Activated naive CD8-positive, alpha-beta T cell treated with anti-CD3 and anti-CD28 coated beads for 36 hours (primary cell): ENCODE measurements around the gene ZNF282. TPM values are rescaled to one million over a fixed set of nuclear protein-coding genes. Genes with fewer than 3 reads are reported as not detected.

ENCODE experiments used
- DNase-seq: peaks from one replicate; pipeline ENCODE4 v3.0.0; 2021
- H3K27ac Mint-ChIP-seq: one replicate; pipeline ENCODE4 v1.8.0; 2022; ENCODE audit warnings: mild to moderate bottlenecking, moderate library complexity, mixed read lengths
- H3K27me3 Mint-ChIP-seq: one replicate; pipeline ENCODE4 v1.8.0; 2022; ENCODE audit warnings: mild to moderate bottlenecking, mixed read lengths
- H3K36me3 Mint-ChIP-seq: one replicate; pipeline ENCODE4 v1.8.0; 2021; ENCODE audit warnings: mild to moderate bottlenecking, mixed read lengths
- H3K4me1 Mint-ChIP-seq: one replicate; pipeline ENCODE4 v1.8.0; 2021; ENCODE audit warnings: mixed read lengths
- H3K4me3 Mint-ChIP-seq: one replicate; pipeline ENCODE4 v1.8.0; 2022; ENCODE audit warnings: mild to moderate bottlenecking, moderate library complexity, mixed read lengths
- H3K9me3 Mint-ChIP-seq: one replicate; pipeline ENCODE4 v1.8.0; 2022; ENCODE audit warnings: mixed read lengths
- total RNA-seq, 2 experiments: library from RNA; stranded (reverse); gene quantifications; one replicate each; pipeline ENCODE4 v1.2.3, GENCODE V29; 2021

Gene ZNF282
- total RNA-seq, 2 experiments from 2014 or later: 30.7 to 30.8 TPM

DNA sequence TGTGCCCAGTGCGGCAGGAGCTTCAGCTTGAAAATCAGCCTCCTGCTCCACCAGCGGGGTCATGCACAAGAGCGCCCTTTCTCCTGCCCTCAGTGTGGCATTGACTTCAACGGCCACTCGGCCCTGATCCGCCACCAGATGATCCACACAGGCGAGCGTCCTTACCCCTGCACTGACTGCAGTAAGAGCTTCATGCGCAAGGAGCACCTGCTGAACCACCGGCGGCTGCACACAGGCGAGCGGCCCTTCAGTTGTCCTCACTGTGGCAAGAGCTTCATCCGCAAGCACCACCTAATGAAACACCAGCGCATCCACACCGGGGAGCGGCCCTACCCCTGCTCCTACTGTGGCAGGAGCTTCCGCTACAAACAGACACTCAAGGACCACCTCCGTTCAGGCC lies 16.1 kb upstream of the ZNF282 start:
- Mint-ChIP-seq H3K4me1 (no peaks in the 10 kb centered on the region), H3K36me3 (peaks cover 18% of the 10 kb centered on the region), H3K27ac (no peak overlapping the region), H3K4me3 (no peak overlapping the region), H3K27me3 (no peaks in the 10 kb centered on the region), H3K9me3 (no peaks in the 10 kb centered on the region)
- DNase-seq: no peak

DNA sequence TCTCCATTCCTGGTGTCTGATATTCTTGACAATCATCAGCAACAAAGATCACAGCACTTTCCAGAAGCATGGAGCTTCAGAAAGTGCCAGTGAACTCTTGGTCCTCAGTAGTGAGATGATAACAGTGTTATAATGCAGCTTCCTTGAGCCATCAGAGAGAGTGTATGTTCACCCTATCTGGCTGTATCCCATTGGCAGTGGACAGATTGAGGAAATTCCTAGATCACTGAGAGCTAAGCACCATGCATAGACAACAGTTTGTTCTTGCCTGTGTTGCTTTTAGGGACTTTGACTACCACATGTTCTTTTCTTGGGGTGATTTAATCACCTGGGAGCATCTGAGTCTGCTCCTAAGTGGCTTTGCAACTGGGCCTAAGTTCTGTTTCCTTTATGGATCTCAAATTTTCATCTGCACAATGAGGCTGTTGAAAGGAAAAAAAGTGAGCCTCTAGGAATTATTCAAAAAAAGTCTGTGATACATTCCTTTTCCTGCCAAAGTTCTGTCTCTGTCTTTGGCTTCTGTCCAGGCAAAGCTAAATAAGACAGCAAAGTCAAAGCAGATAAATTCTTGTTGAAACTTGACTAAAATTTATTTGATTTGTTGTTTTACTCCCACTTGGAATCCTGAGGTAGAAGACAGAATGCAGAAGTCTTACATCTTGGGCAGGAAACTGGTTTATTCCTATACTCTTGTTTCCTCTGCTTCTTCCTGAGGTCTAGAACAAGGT lies 14.5 kb upstream of the ZNF282 start:
- H3K27ac Mint-ChIP-seq: no peak overlapping the region
- peaks cover 18% of the 10 kb centered on the region for H3K36me3 Mint-ChIP-seq
- H3K4me3 Mint-ChIP-seq: no peak overlapping the region
- DNase-seq: no peak
- no peaks in the 10 kb centered on the region for H3K27me3 Mint-ChIP-seq
- H3K9me3 Mint-ChIP-seq: no peaks in the 10 kb centered on the region
- H3K4me1 Mint-ChIP-seq: no peaks in the 10 kb centered on the region

DNA sequence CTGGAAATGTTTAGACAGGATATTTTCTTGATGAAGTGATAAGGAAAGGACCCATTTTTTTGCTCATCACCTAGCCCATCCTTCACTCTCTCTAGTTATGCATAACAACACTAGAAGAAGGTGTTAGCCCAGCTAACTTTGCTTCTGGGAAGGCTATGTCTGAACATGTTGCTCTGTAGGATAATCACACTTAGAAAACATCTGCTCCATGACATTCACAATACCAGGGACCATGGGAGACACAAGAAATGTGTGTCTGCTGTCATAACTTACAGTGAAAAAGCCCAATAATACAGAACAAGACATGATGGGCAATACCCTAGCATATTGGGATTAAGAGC lies 13.9 kb upstream of the ZNF282 start:
- H3K27me3 Mint-ChIP-seq: no peaks in the 10 kb centered on the region
- no peak for DNase-seq
- H3K36me3 Mint-ChIP-seq: peaks cover 18% of the 10 kb centered on the region
- H3K4me1 Mint-ChIP-seq: no peaks in the 10 kb centered on the region
- no peak overlapping the region for H3K4me3 Mint-ChIP-seq
- no peaks in the 10 kb centered on the region for H3K9me3 Mint-ChIP-seq
- no peak overlapping the region for H3K27ac Mint-ChIP-seq

DNA sequence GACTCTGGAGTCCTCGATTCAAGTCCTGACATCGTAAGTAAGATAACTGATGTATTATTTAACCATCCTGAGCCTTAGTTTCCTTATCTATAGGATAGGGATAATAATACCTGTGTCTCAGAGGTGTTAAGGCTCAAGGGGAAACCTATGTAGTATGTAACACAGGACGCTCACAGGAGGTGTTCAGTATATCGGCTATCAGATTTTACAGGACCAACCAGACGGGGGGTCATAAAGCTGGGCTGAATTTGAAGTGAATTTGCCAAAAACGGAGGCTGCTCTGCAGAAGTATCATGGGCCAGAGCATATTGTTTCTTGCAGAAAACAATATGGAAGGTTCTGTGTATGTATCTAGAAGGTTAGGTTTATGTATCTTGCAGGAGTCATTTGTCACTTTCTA lies 11.1 kb upstream of the ZNF282 start:
- H3K27ac Mint-ChIP-seq: no peak overlapping the region

DNA sequence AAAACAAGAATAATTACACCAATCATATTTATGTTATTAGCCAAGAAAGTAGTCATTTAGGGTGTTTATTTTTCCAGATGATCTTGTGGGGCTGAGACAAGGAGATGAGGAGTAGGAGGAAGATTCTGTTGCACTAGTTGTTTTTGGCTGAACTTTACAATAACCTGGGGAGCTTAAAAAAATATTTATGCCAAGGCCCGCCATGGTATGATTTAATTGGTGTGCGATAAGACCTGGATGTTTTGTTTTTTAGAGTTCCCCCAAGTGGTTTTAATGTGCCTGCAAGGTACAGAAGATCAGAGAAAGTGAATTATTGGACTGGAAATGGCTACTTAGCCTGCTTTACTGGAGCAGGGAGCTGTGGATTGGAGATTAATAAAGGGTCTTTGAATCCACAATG lies 7.1 kb upstream of the ZNF282 start:
- H3K27me3 Mint-ChIP-seq: no peaks in the 10 kb centered on the region
- DNase-seq: no peak
- no peaks in the 10 kb centered on the region for H3K9me3 Mint-ChIP-seq

More for the DNA sequence above, 11.1 kb upstream of the ZNF282 start:
- H3K4me1 Mint-ChIP-seq: no peaks in the 10 kb centered on the region
- no peaks in the 10 kb centered on the region for H3K27me3 Mint-ChIP-seq
- no peaks in the 10 kb centered on the region for H3K9me3 Mint-ChIP-seq
- H3K4me3 Mint-ChIP-seq: no peak overlapping the region
- H3K36me3 Mint-ChIP-seq: peaks cover 4% of the 10 kb centered on the region
- DNase-seq: no peak

DNA sequence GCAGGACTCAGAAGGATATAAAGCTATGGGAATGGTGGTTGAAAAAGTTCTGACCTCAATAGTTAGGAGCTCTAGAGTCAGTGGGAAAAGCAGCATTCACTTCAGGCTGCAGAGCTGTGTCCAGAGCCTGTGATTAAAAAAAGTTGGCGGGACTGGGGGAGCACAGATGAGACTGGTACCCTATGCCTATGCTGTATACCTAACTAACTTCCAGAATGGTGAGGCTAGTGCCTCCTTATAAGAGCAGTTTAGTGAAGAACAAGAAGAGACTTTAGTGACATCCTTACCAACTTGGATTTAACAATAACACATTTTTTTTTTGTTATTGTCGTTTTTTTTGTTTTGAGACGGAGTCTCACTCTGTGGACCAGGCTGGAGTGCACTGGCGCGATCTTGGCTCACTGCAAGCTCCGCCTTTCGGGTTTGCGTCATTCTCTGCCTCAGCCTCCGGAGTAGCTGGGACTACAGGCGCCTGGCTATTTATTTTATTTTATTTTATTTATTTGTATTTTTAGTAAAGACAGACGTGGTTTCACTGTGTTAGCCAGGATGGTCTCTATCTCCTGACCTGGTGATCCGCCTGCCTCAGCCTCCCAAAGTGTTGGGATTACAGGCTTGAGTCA lies 6.6 kb upstream of the ZNF282 start:
- H3K9me3 Mint-ChIP-seq: no peaks in the 10 kb centered on the region
- no peak for DNase-seq
- no peaks in the 10 kb centered on the region for H3K27me3 Mint-ChIP-seq
- no peak overlapping the region for H3K27ac Mint-ChIP-seq
- no peak overlapping the region for H3K4me3 Mint-ChIP-seq
- H3K4me1 Mint-ChIP-seq: peaks cover 6% of the 10 kb centered on the region
- no peaks in the 10 kb centered on the region for H3K36me3 Mint-ChIP-seq

More for the DNA sequence above, 7.1 kb upstream of the ZNF282 start:
- Mint-ChIP-seq H3K27ac (no peak overlapping the region), H3K4me3 (no peak overlapping the region), H3K4me1 (peaks cover 6% of the 10 kb centered on the region), H3K36me3 (no peaks in the 10 kb centered on the region)

DNA sequence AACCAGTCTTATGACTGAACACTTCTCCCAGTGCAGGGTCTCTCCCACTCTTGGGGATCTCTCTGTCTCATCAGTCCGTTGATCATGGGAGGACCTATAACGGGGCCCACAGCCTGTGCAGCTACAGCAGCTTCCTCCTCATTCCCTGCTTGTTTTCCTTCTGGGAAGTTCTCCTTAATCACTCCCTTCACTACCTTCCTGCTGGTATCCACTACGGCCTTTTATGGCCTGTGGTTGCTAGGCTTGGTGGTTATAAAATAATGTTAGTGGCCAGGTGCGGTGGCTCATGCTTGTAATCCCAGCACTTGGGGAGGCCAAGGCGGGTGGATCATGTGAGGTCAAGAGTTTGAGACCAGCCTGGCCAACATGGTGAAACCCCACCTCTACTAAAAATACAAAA lies 3.5 kb upstream of the ZNF282 start:
- DNase-seq: no peak
- no peaks in the 10 kb centered on the region for H3K9me3 Mint-ChIP-seq
- H3K27ac Mint-ChIP-seq: no peak overlapping the region
- no peaks in the 10 kb centered on the region for H3K27me3 Mint-ChIP-seq
- H3K36me3 Mint-ChIP-seq: peaks cover 3% of the 10 kb centered on the region
- H3K4me1 Mint-ChIP-seq: peaks cover 13% of the 10 kb centered on the region
- no peak overlapping the region for H3K4me3 Mint-ChIP-seq

DNA sequence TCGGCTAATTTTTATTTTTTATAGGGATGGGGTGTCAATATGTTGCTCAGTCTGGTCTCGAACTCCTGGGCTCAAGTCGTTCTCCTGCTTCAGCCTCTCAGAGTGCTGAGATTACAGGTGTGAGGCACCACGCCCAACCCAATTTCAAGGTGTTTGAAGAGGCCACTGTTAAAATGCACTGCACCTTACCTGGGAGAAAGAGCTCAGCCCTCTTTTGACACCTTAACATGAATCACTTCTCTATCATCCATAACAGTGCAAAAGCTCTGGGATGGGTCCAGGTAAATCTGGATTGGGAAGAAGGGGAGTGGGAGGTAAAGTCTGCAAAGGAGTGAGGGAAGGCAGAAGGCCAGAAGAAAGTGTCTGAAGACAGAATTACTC lies 557 bp upstream of the ZNF282 start:
- H3K36me3 Mint-ChIP-seq: peaks cover 20% of the 10 kb centered on the region
- peaks cover 29% of the 10 kb centered on the region for H3K4me1 Mint-ChIP-seq
- no peaks in the 10 kb centered on the region for H3K27me3 Mint-ChIP-seq
- H3K9me3 Mint-ChIP-seq: no peaks in the 10 kb centered on the region
- no peak for DNase-seq
- peak overlapping the region; percentile 48 for H3K27ac Mint-ChIP-seq
- H3K4me3 Mint-ChIP-seq: peak overlapping the region; percentile 83

DNA sequence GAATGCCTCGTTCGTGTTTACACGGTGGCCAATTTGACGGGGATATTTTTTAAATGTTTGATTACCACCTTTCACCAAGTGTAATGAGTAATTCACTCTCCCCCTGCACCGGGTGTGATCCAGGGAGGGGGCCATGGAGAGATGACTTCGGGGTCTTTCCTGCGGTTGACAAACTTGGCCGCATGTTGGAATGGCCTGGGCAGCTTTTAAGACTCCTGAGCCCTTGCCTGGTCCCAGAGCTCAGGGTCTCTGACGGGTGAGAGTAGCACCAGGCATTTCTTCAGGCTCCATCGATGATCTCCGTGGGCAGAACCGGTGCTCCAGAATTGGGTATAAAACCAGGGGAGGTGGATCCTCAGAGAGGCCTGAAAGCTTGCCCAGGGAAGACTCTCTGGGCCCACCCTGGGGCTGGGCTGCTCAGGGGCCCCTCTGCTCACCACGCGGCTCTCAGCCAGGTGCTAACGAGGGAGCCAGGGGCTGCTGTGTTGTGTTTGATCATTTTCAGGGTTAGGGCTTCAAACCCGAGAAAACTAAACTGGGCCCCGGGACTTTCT lies 882 bp downstream of the ZNF282 start:
- Mint-ChIP-seq H3K4me1 (peaks cover 31% of the 10 kb centered on the region), H3K27me3 (no peaks in the 10 kb centered on the region), H3K36me3 (peaks cover 30% of the 10 kb centered on the region), H3K4me3 (peak overlapping the region; percentile 92), H3K27ac (peak overlapping the region; percentile 84), H3K9me3 (no peaks in the 10 kb centered on the region)
- peak; percentile 13 for DNase-seq

DNA sequence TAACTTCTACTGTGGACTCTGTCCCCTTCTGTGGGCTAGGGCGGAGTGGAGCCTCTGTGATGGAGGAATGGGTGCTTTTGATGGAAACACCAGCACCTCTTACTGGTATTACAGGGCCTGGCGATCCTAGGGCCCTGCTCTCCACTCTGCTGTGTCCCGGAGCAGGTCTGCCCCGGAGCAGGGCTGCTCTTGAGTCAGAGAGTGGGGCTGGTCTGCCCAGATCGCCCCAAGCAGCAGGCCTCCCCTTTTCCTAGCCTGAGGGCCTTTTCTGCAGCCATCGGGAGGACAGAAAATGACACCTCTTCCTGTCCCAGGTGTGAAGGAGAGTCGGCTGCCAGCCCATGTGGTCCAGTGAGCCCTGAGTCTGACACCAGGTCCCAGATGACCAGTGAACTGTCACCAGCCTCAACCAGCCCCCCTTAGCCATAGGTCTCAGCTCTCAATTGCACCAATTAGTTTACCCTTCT lies 1.4 kb downstream of the ZNF282 start:
- H3K4me1 Mint-ChIP-seq: peaks cover 28% of the 10 kb centered on the region
- peak overlapping the region; percentile 92 for H3K4me3 Mint-ChIP-seq
- H3K27me3 Mint-ChIP-seq: no peaks in the 10 kb centered on the region
- H3K27ac Mint-ChIP-seq: peak overlapping the region; percentile 84
- peaks cover 31% of the 10 kb centered on the region for H3K36me3 Mint-ChIP-seq
- peak; percentile 5 for DNase-seq
- no peaks in the 10 kb centered on the region for H3K9me3 Mint-ChIP-seq

DNA sequence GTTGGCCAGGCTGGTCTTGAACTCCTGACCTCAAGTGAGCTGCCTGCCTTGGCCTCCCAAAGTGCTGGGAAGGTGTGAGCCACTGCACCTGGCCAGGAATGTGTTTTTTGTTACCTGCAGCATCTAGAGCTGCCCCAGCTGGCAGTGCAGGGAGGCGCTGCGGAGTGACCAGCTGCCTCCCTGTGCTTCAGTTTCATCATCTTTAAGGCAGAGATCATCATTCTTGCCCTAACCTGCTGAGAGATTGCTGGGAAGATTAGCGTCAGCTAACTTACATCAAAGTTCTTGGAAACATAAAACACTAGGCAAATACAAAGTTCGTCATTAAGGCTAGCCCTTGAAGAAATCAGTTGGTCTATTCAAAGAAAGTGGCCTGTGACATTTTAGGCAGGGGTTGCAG lies 2.3 kb downstream of the ZNF282 start:
- DNase-seq: no peak
- H3K4me3 Mint-ChIP-seq: peak overlapping the region; percentile 92
- H3K9me3 Mint-ChIP-seq: no peaks in the 10 kb centered on the region
- H3K4me1 Mint-ChIP-seq: peaks cover 28% of the 10 kb centered on the region
- no peaks in the 10 kb centered on the region for H3K27me3 Mint-ChIP-seq
- peaks cover 34% of the 10 kb centered on the region for H3K36me3 Mint-ChIP-seq
- H3K27ac Mint-ChIP-seq: no peak overlapping the region

DNA sequence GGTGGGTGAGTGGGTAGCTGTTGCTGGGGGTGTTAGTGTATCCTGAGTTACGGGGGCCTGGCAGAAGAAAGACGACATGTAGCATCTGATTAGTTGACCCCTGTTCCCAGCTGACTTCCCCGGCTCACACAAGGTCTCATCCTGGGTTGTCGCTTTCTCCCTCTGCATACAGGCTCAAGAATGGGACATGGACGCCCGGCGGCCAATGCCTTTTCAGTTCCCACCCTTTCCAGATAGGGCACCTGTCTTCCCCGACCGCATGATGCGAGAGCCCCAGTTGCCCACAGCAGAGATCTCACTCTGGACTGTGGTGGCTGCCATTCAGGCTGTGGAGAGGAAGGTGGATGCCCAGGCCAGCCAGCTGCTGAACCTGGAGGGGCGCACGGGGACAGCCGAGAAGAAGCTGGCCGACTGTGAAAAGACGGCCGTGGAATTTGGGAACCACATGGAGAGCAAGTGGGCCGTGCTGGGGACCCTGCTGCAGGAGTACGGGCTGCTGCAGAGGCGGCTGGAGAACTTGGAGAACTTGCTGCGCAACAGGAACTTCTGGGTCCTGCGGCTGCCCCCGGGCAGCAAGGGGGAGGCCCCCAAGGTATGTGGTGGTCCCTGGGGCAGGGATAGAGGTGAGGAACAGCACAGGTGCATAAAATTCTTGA lies 2.9 kb downstream of the ZNF282 start:
- H3K4me3 Mint-ChIP-seq: no peak overlapping the region
- no peaks in the 10 kb centered on the region for H3K9me3 Mint-ChIP-seq
- peaks cover 28% of the 10 kb centered on the region for H3K4me1 Mint-ChIP-seq
- DNase-seq: no peak
- no peak overlapping the region for H3K27ac Mint-ChIP-seq
- H3K36me3 Mint-ChIP-seq: peaks cover 39% of the 10 kb centered on the region
- H3K27me3 Mint-ChIP-seq: no peaks in the 10 kb centered on the region

DNA sequence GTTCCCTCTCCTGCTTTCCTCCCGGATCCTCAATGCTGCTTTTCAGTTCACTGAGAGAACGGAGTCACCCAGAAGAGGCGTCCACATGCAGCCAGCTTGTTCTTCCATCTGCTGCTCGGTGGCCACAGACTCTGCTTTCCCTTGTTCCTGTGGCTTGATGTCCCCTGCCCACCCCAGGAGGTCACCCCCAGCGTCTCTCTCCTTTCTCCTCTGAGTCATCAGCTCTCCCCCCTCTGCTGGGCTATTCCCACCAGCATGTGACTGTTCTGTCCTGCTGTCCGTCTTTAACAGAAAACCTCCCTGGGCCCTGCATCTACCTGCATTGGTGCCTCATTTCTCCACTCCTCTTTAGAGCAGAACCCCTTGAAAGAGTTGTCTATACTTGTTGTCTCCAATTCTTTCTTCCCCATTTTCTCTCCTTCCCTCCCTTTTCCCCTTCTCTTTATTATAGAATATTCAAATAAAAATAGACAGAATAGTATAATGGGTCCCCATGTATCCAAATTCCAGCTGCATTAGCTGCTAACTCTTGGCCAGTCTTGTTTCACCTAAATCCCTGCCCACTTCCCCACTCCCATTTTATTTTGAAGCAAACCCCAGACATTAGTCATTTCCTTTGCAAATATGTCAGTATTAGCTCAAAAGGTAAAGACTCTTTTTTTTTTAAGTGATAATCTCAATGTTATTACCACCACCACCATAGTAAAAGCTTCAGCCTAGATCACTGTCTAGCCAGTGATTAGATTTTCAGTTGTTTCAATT lies 4.1 kb downstream of the ZNF282 start:
- Mint-ChIP-seq H3K4me3 (no peak overlapping the region), H3K27ac (peak overlapping the region; percentile 21), H3K27me3 (no peaks in the 10 kb centered on the region), H3K36me3 (peaks cover 46% of the 10 kb centered on the region), H3K9me3 (no peaks in the 10 kb centered on the region), H3K4me1 (peaks cover 28% of the 10 kb centered on the region)
- no peak for DNase-seq

DNA sequence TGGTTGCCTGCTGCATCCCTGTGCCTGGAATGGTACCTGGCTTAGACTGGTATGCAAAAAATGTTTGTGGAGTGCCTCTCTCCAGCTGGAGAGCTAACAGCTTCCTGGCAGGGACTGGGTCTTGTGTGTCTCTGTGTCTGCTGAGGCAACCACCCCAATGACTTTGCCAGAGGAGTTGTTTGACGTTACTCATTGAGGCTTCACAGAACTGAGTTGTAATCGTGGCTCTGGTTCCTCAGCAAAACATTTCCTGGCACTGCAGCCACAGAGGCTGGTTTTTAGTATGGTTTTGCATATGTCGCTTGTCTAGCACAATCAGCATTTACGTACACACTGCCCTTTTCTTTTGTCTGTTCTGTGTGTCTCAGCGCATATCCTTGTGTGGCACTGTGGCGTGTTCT lies 7.5 kb downstream of the ZNF282 start:
- DNase-seq: no peak
- H3K36me3 Mint-ChIP-seq: peaks cover 46% of the 10 kb centered on the region
- H3K27ac Mint-ChIP-seq: no peak overlapping the region
- no peaks in the 10 kb centered on the region for H3K27me3 Mint-ChIP-seq
- no peak overlapping the region for H3K4me3 Mint-ChIP-seq
- peaks cover 16% of the 10 kb centered on the region for H3K4me1 Mint-ChIP-seq
- H3K9me3 Mint-ChIP-seq: no peaks in the 10 kb centered on the region
